Subcutaneous preadipocyte (primary cell): Measurements from ENCODE around the gene CCR4. TPM values are rescaled to one million over a fixed set of nuclear protein-coding genes. Genes with fewer than 3 reads are reported as not detected.

Experiments used
- total RNA-seq: library from RNA; depleted of rRNA; stranded (reverse); fragments of >200 nt; gene quantifications from 2 replicates; pipeline ENCODE4 v1.2.3, GENCODE V29; 2012

The CCR4 gene
- total RNA-seq = not detected in 2 replicates

DNA sequence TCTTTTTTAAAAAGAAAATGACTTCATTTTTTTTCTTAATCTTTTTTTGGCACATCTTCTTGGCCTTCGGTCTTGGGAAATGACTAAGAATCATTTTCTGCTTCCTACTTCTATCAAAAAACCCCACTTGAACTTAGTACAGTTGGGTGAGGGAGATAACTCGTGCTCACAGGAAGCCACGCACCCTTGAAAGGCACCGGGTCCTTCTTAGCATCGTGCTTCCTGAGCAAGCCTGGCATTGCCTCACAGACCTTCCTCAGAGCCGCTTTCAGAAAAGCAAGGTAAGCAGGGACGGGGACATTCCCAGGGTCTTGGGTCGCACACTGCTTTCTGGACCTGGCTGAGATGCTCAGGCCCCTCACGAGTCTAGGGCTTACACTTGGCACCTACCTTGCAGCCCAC is at the start of gene CCR4:
Gene CCR4, plus strand, starts transcription at position 235 of the 402 bp plus-strand sequence. CDS start 1,779 bp downstream, outside the sequence.

Other genes starting within 250 kb of the CCR4 start
- gene TRIM71, start 133.6 kb upstream of the CCR4 start, total RNA-seq = not detected in 2 replicates
- gene GLB1, start 145.5 kb downstream of the CCR4 start, total RNA-seq = 43.6 and 48.5 TPM in 2 replicates
- gene TMPPE, start 145.5 kb downstream of the CCR4 start, total RNA-seq = 4.4 and 5.1 TPM in 2 replicates
- gene CRTAP, start 162.4 kb downstream of the CCR4 start, total RNA-seq = 240 and 248 TPM in 2 replicates